Central memory CD8-positive, alpha-beta T cell (primary cell): ENCODE data around the gene CLEC1B.
A peak's percentile ranks its signal among the peaks of the same experiment; 100 is the strongest.
"Not testable (repeated sequence)": the region's sequence is repeated elsewhere in the genome, so short reads cannot be mapped to it uniquely, and the experiment has no call there.

ENCODE experiments used
- ATAC-seq: fragments of 150-1000 bp; cut with Tn5 transposase; replicated peaks from 2 replicates; pipeline ENCODE4 v1.10.0; 2022; ENCODE audit warnings: mild to moderate bottlenecking, moderate FRiP score, moderate number of reproducible peaks; ENCODE audit not compliant: poor library complexity, severe bottlenecking; ENCODE audit errors: extremely low read depth
- DNase-seq, 2 donors: peaks; one replicate each; pipeline ENCODE4 v3.0.0; 2021; ENCODE audit warnings: low spot score in 2 of 2
- H3K27ac Mint-ChIP-seq: one replicate; pipeline ENCODE4 v1.8.0; 2022; ENCODE audit warnings: low read depth, mild to moderate bottlenecking, moderate library complexity, mixed read lengths
- H3K27me3 Mint-ChIP-seq: one replicate; pipeline ENCODE4 v1.8.0; 2022; ENCODE audit warnings: mixed read lengths
- H3K36me3 Mint-ChIP-seq: one replicate; pipeline ENCODE4 v1.8.0; 2022; ENCODE audit warnings: mild to moderate bottlenecking, moderate library complexity, mixed read lengths; ENCODE audit not compliant: insufficient read depth
- H3K4me1 Mint-ChIP-seq: one replicate; pipeline ENCODE4 v1.8.0; 2022; ENCODE audit warnings: mixed read lengths
- H3K4me3 Mint-ChIP-seq: one replicate; pipeline ENCODE4 v1.8.0; 2022; ENCODE audit warnings: mild to moderate bottlenecking, moderate library complexity, mixed read lengths
- H3K9me3 Mint-ChIP-seq: one replicate; pipeline ENCODE4 v1.8.0; 2022; ENCODE audit warnings: mixed read lengths

Gene CLEC1B

GRCh38 chr12:9969673-9970072, 29.2 kb downstream of the CLEC1B start:
- no peaks in the 10 kb centered on the region for H3K4me1 Mint-ChIP-seq
- H3K36me3 Mint-ChIP-seq, result no peaks in the 10 kb centered on the region
- ATAC-seq, result no peak
- H3K4me3 Mint-ChIP-seq, result no peak overlapping the region
- no peaks in the 10 kb centered on the region for H3K9me3 Mint-ChIP-seq
- H3K27me3 Mint-ChIP-seq, result peaks cover 13% of the 10 kb centered on the region
- no peak overlapping the region for H3K27ac Mint-ChIP-seq
- no peak for DNase-seq

GRCh38 chr12:9961901-9962300, 37.0 kb downstream of the CLEC1B start:
- ATAC-seq (no peak), DNase-seq (no peak)
- Mint-ChIP-seq H3K9me3 (no peaks in the 10 kb centered on the region), H3K27ac (no peak overlapping the region), H3K4me1 (peaks cover 23% of the 10 kb centered on the region), H3K4me3 (no peak overlapping the region), H3K27me3 (no peaks in the 10 kb centered on the region), H3K36me3 (no peaks in the 10 kb centered on the region)

GRCh38 chr12:9961106-9961505, 37.8 kb downstream of the CLEC1B start:
- DNase-seq (no peak), ATAC-seq (peak; percentile 19)
- Mint-ChIP-seq H3K9me3 (no peaks in the 10 kb centered on the region), H3K27ac (no peak overlapping the region), H3K4me1 (peaks cover 26% of the 10 kb centered on the region), H3K27me3 (no peaks in the 10 kb centered on the region), H3K36me3 (no peaks in the 10 kb centered on the region), H3K4me3 (no peak overlapping the region)

- Mint-ChIP-seq H3K4me3 (no peak overlapping the region), H3K27ac (no peak overlapping the region), H3K9me3 (no peaks in the 10 kb centered on the region), H3K4me1 (peaks cover 26% of the 10 kb centered on the region), H3K27me3 (no peaks in the 10 kb centered on the region), H3K36me3 (no peaks in the 10 kb centered on the region)
- no peak for ATAC-seq
- DNase-seq, result no peak
These were observed 38.3 kb downstream of the CLEC1B start for GRCh38 chr12:9960590-9960989.

GRCh38 chr12:9957834-9958233, 41.1 kb downstream of the CLEC1B start:
- no peak overlapping the region for H3K27ac Mint-ChIP-seq

GRCh38 chr12:9952954-9953729, 45.8 kb downstream of the CLEC1B start:
- not testable (repeated sequence) for H3K27me3 Mint-ChIP-seq, H3K4me3 Mint-ChIP-seq, H3K9me3 Mint-ChIP-seq, DNase-seq, ATAC-seq, H3K36me3 Mint-ChIP-seq, H3K27ac Mint-ChIP-seq
- peaks cover 45% of the 10 kb centered on the region for H3K4me1 Mint-ChIP-seq

More at GRCh38 chr12:9957834-9958233, 41.1 kb downstream of the CLEC1B start:
- Mint-ChIP-seq H3K9me3 (no peaks in the 10 kb centered on the region), H3K27me3 (no peaks in the 10 kb centered on the region), H3K4me1 (peaks cover 26% of the 10 kb centered on the region), H3K36me3 (no peaks in the 10 kb centered on the region), H3K4me3 (no peak overlapping the region)
- DNase-seq, result no peak
- no peak for ATAC-seq

- no peaks in the 10 kb centered on the region for H3K27me3 Mint-ChIP-seq
- H3K4me1 Mint-ChIP-seq, result peaks cover 36% of the 10 kb centered on the region
- peak overlapping the region; percentile 69 for H3K27ac Mint-ChIP-seq
- peak overlapping the region; percentile 39 for H3K4me3 Mint-ChIP-seq
- DNase-seq (peak; percentile 22 to 30), ATAC-seq (peak; percentile 92)
- H3K36me3 Mint-ChIP-seq, result peaks cover 2% of the 10 kb centered on the region
- H3K9me3 Mint-ChIP-seq, result no peaks in the 10 kb centered on the region
These were observed 47.8 kb downstream of the CLEC1B start for GRCh38 chr12:9951026-9951675.

GRCh38 chr12:9948606-9949296, 50.2 kb downstream of the CLEC1B start:
- peaks cover 42% of the 10 kb centered on the region for H3K4me1 Mint-ChIP-seq
- H3K27me3 Mint-ChIP-seq, result no peaks in the 10 kb centered on the region
- ATAC-seq, result peak; percentile 69
- peaks cover 2% of the 10 kb centered on the region for H3K36me3 Mint-ChIP-seq
- no peak overlapping the region for H3K4me3 Mint-ChIP-seq
- H3K27ac Mint-ChIP-seq, result no peak overlapping the region
- DNase-seq, result no peak
- no peaks in the 10 kb centered on the region for H3K9me3 Mint-ChIP-seq

GRCh38 chr12:9947674-9948073, 51.2 kb downstream of the CLEC1B start:
- no peaks in the 10 kb centered on the region for H3K9me3 Mint-ChIP-seq
- ATAC-seq (no peak), DNase-seq (no peak)
- H3K4me1 Mint-ChIP-seq, result peaks cover 47% of the 10 kb centered on the region
- no peak overlapping the region for H3K4me3 Mint-ChIP-seq
- H3K27me3 Mint-ChIP-seq, result no peaks in the 10 kb centered on the region
- peaks cover 2% of the 10 kb centered on the region for H3K36me3 Mint-ChIP-seq
- peak overlapping the region; percentile 33 for H3K27ac Mint-ChIP-seq

- ATAC-seq (no peak), DNase-seq (no peak)
- Mint-ChIP-seq H3K27me3 (peaks cover 20% of the 10 kb centered on the region), H3K27ac (no peak overlapping the region), H3K4me1 (peaks cover 28% of the 10 kb centered on the region), H3K36me3 (peaks cover 2% of the 10 kb centered on the region), H3K4me3 (no peak overlapping the region), H3K9me3 (no peaks in the 10 kb centered on the region)
These were observed 54.5 kb downstream of the CLEC1B start for GRCh38 chr12:9944391-9944790.

- Mint-ChIP-seq H3K36me3 (peaks cover 2% of the 10 kb centered on the region), H3K4me1 (peaks cover 17% of the 10 kb centered on the region), H3K27ac (no peak overlapping the region)
These were observed 55.7 kb downstream of the CLEC1B start for GRCh38 chr12:9943240-9943639.

More at GRCh38 chr12:9943240-9943639, 55.7 kb downstream of the CLEC1B start:
- H3K27me3 Mint-ChIP-seq, result peaks cover 28% of the 10 kb centered on the region
- DNase-seq (no peak), ATAC-seq (peak; percentile 56)
- peak overlapping the region; percentile 60 for H3K4me3 Mint-ChIP-seq
- H3K9me3 Mint-ChIP-seq, result no peaks in the 10 kb centered on the region
